ENCODE measurements around the gene CPNE5.
"Not testable (repeated sequence)": the region's sequence is repeated elsewhere in the genome, so short reads cannot be mapped to it uniquely, and the experiment has no call there.

CPNE5 gene

GRCh38 chr6:36724514-36725390 lies 114.5 kb downstream of the CPNE5 start:
- no peak overlapping the region for H3K27ac ChIP-seq (ENCODE audit: poor library complexity, severe bottlenecking)
- no peaks in the 10 kb centered on the region for H3K36me3 ChIP-seq (ENCODE audit: low read depth)
- DNase-seq (ENCODE audit: low spot score) = no peak
- no peaks in the 10 kb centered on the region for H3K4me1 ChIP-seq (ENCODE audit: insufficient read depth, poor library complexity, severe bottlenecking)
- TF ChIP-seq, protein P1, sequence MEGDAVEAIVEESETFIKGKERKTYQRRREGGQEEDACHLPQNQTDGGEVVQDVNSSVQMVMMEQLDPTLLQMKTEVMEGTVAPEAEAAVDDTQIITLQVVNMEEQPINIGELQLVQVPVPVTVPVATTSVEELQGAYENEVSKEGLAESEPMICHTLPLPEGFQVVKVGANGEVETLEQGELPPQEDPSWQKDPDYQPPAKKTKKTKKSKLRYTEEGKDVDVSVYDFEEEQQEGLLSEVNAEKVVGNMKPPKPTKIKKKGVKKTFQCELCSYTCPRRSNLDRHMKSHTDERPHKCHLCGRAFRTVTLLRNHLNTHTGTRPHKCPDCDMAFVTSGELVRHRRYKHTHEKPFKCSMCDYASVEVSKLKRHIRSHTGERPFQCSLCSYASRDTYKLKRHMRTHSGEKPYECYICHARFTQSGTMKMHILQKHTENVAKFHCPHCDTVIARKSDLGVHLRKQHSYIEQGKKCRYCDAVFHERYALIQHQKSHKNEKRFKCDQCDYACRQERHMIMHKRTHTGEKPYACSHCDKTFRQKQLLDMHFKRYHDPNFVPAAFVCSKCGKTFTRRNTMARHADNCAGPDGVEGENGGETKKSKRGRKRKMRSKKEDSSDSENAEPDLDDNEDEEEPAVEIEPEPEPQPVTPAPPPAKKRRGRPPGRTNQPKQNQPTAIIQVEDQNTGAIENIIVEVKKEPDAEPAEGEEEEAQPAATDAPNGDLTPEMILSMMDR (IDR thresholded peaks at IDR 0.05; ENCODE audit: poor library complexity, severe bottlenecking) = peak; percentile 89
- H3K27me3 ChIP-seq (ENCODE audit: insufficient read depth, poor library complexity, severe bottlenecking) = no peaks in the 10 kb centered on the region
- no peak overlapping the region for H3K4me3 ChIP-seq (ENCODE audit: severe bottlenecking)
- peak; percentile 80 for ATAC-seq (ENCODE audit: low read depth)
- H3K9me3 ChIP-seq (ENCODE audit: severe bottlenecking) = no peaks in the 10 kb centered on the region

DNA sequence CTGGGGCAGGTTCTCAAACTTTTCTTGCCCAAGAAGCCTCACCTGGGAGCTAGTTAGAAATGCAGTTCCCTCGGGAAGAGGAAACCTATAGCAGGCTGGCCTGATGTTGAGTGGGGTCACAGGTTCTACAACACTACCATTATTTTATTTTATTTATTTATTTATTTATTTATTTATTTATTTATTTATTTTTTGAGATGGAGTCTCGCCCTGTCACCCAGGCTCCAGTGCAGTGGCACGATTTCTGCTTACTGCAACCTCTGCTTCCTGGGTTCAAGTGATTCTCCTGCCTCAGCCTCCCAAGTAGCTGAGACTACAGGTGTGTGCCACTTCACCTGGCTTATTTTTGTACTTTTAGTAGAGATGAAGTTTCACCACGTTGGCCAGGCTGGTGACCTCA lies 115.3 kb downstream of the CPNE5 start:
- not testable (repeated sequence) for H3K27me3 ChIP-seq (ENCODE audit: insufficient read depth, poor library complexity, severe bottlenecking); H3K4me3 ChIP-seq (ENCODE audit: severe bottlenecking); ATAC-seq (ENCODE audit: low read depth); H3K27ac ChIP-seq (ENCODE audit: poor library complexity, severe bottlenecking); H3K36me3 ChIP-seq (ENCODE audit: low read depth); DNase-seq (ENCODE audit: low spot score); H3K9me3 ChIP-seq (ENCODE audit: severe bottlenecking); H3K4me1 ChIP-seq (ENCODE audit: insufficient read depth, poor library complexity, severe bottlenecking)

DNA sequence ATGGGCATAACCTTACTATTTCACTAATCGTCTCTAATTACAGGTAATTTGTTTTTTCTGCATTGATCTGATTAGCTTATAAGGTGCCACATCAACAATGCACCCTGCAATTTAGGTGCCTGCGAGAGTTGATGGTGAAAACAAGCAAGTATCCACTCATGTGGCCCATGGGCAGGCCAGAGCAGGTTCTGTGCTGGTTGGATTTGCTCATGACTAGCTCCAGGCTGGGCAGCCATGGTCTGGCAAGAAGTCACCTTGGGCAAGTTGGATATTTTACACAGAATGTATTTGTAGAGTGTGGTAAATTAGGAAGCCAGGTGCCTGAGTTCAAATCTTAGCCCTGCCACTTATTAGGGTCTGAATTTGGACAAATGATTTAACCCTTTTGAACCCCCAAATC lies 116.4 kb downstream of the CPNE5 start:
- no peak for DNase-seq (ENCODE audit: low spot score)
- Histone ChIP-seq H3K27me3 (ENCODE audit: insufficient read depth, poor library complexity, severe bottlenecking) (no peaks in the 10 kb centered on the region), H3K27ac (ENCODE audit: poor library complexity, severe bottlenecking) (no peak overlapping the region), H3K4me1 (ENCODE audit: insufficient read depth, poor library complexity, severe bottlenecking) (no peaks in the 10 kb centered on the region), H3K36me3 (ENCODE audit: low read depth) (no peaks in the 10 kb centered on the region), H3K9me3 (ENCODE audit: severe bottlenecking) (no peaks in the 10 kb centered on the region), H3K4me3 (ENCODE audit: severe bottlenecking) (no peak overlapping the region)
- TF ChIP-seq, protein P1 (IDR thresholded peaks at IDR 0.05; ENCODE audit: poor library complexity, severe bottlenecking) = no peak
- ATAC-seq (ENCODE audit: low read depth) = no peak

GRCh38 chr6:36722365-36722764 lies 116.9 kb downstream of the CPNE5 start:
- Histone ChIP-seq H3K9me3 (ENCODE audit: severe bottlenecking) (no peaks in the 10 kb centered on the region), H3K27me3 (ENCODE audit: insufficient read depth, poor library complexity, severe bottlenecking) (no peaks in the 10 kb centered on the region), H3K36me3 (ENCODE audit: low read depth) (no peaks in the 10 kb centered on the region), H3K4me1 (ENCODE audit: insufficient read depth, poor library complexity, severe bottlenecking) (no peaks in the 10 kb centered on the region), H3K4me3 (ENCODE audit: severe bottlenecking) (no peak overlapping the region), H3K27ac (ENCODE audit: poor library complexity, severe bottlenecking) (no peak overlapping the region)
- DNase-seq (ENCODE audit: low spot score) (no peak), ATAC-seq (ENCODE audit: low read depth) (no peak)
- TF ChIP-seq, protein P1 (IDR thresholded peaks at IDR 0.05; ENCODE audit: poor library complexity, severe bottlenecking) = no peak

- ATAC-seq (ENCODE audit: low read depth) = no peak
- H3K27me3 ChIP-seq (ENCODE audit: insufficient read depth, poor library complexity, severe bottlenecking) = no peaks in the 10 kb centered on the region
- no peaks in the 10 kb centered on the region for H3K36me3 ChIP-seq (ENCODE audit: low read depth)
- H3K27ac ChIP-seq (ENCODE audit: poor library complexity, severe bottlenecking) = no peak overlapping the region
- H3K4me1 ChIP-seq (ENCODE audit: insufficient read depth, poor library complexity, severe bottlenecking) = peaks cover 4% of the 10 kb centered on the region
- DNase-seq (ENCODE audit: low spot score) = peak; percentile 57
- H3K4me3 ChIP-seq (ENCODE audit: severe bottlenecking) = no peak overlapping the region
- TF ChIP-seq, protein P1 (IDR thresholded peaks at IDR 0.05; ENCODE audit: poor library complexity, severe bottlenecking) = no peak
- H3K9me3 ChIP-seq (ENCODE audit: severe bottlenecking) = no peaks in the 10 kb centered on the region
These were observed 117.7 kb downstream of the CPNE5 start for GRCh38 chr6:36721369-36722140.

All from RWPE2 (cell line).